K562 (cell line): ENCODE data around the gene HAS3. TPM values are rescaled to one million over a fixed set of nuclear protein-coding genes. Genes with fewer than 3 reads are reported as not detected.

Experiments used
- ATAC-seq: fragments of 200-7000 bp; cut with Tn5 transposase; 3 replicates; pipeline ENCODE4 v1.9.1; 2020; ENCODE audit warnings: moderate library complexity
- BruUV-seq: library from RNA; stranded (reverse); fragments of 400-500 nt; replicated peaks from 2 replicates; lab custom pipeline; 2021; lab: Mats Ljungman, UMichigan
- CTCF ChIA-PET: fragments of 300-600 bp; formaldehyde crosslinking; extraction: SDS; loops from one replicate; lab custom pipeline; 2021; ENCODE audit warnings: low intra/inter-chr PET ratio; lab: Yijun Ruan, JAX
- POLR2A ChIA-PET: fragments of 300-600, 350-650 bp; sonication (Branson Sonifier 250); formaldehyde crosslinking; extraction: SDS; loops from one replicate; lab custom pipeline; 2021; ENCODE audit warnings: antibody characterized with exemption, inconsistent platforms; lab: Yijun Ruan, JAX
- DNase-seq, 4 experiments: peaks; one replicate each; pipeline versions ENCODE4 v3.0.0 to v3.0.0-alpha.2; 2011 to 2018; ENCODE audit warnings: low spot score in 3 of 4, mixed read lengths in 3 of 4; ENCODE audit errors: extremely low read depth in 1 of 4
- FAIRE-seq: peaks from 2 replicates; lab custom pipeline; 2011; peaks lifted over from hg19 to GRCh38; lab: Jason Lieb, UNC
- H2AFZ ChIP-seq: 2 replicates; pipeline ENCODE4 v1.6.0; 2011; ENCODE audit warnings: low read depth, low read length, control low read depth, inconsistent platforms
- H3K27ac ChIP-seq: fragments of 200-600 bp; 3 replicates; pipeline ENCODE4 v1.8.0; 2011; ENCODE audit warnings: low read depth, mild to moderate bottlenecking, control low read depth, inconsistent platforms, low read length, moderate library complexity, mixed read lengths; ENCODE audit errors: extremely low read depth
- H3K27me3 ChIP-seq, 2 experiments: fragments of 300-600 bp in 1 of 2; 2 replicates in 1 of 2; 3 replicates in 1 of 2; pipeline versions ENCODE4 v1.6.0 to v1.8.0; 2011; ENCODE audit warnings: inconsistent platforms in 2 of 2, low read length in 2 of 2, mild to moderate bottlenecking in 1 of 2, mixed read lengths in 1 of 2, moderate library complexity in 1 of 2; ENCODE audit not compliant: control insufficient read depth in 2 of 2, insufficient read depth in 2 of 2
- H3K36me3 ChIP-seq: fragments of 300-600 bp; 3 replicates; pipeline ENCODE4 v1.8.0; 2011; ENCODE audit warnings: mild to moderate bottlenecking, low read length, inconsistent platforms; ENCODE audit not compliant: control insufficient read depth, insufficient read depth
- H3K4me1 ChIP-seq, 2 experiments: fragments of 200-600 bp in 1 of 2; replicated peaks in 1 of 2; 2 replicates in 1 of 2; 3 replicates in 1 of 2; pipeline versions ENCODE4 v1.5.1 to v1.8.0; 2011; ENCODE audit warnings: inconsistent platforms in 2 of 2, low read length in 2 of 2, mild to moderate bottlenecking in 1 of 2, mixed read lengths in 1 of 2, moderate library complexity in 1 of 2; ENCODE audit not compliant: control insufficient read depth in 2 of 2, insufficient read depth in 2 of 2
- H3K4me2 ChIP-seq: 2 replicates; pipeline ENCODE4 v1.6.1; 2011; ENCODE audit warnings: low read length, control low read depth, inconsistent platforms, mixed read lengths; ENCODE audit not compliant: insufficient read depth
- H3K4me3 ChIP-seq: fragments of 200-600 bp; sonication (generic), shearing (Covaris generic); 2 replicates; pipeline ENCODE4 v1.5.1; 2016; ENCODE audit warnings: control low read depth, inconsistent platforms
- H3K79me2 ChIP-seq: fragments of 200-600 bp; 3 replicates; pipeline ENCODE4 v1.8.0; 2011; ENCODE audit warnings: low read length, inconsistent platforms; ENCODE audit not compliant: control insufficient read depth, insufficient read depth
- H3K9ac ChIP-seq, 2 experiments: 2 replicates each; pipeline versions ENCODE4 v1.6.0 to v1.6.1; 2011; ENCODE audit warnings: low read depth in 2 of 2, low read length in 2 of 2, control low read depth in 1 of 2, inconsistent platforms in 1 of 2, mild to moderate bottlenecking in 1 of 2, mixed read lengths in 1 of 2; ENCODE audit not compliant: insufficient read depth in 1 of 2
- H3K9me1 ChIP-seq: one replicate; pipeline ENCODE4 v1.6.0; 2011; ENCODE audit warnings: inconsistent platforms, mild to moderate bottlenecking, low read length, moderate library complexity; ENCODE audit not compliant: control insufficient read depth, insufficient read depth
- H3K9me3 ChIP-seq: replicated peaks from 2 replicates; pipeline ENCODE4 v1.5.1; 2011; ENCODE audit warnings: low read depth, low read length, inconsistent platforms; ENCODE audit not compliant: control insufficient read depth, insufficient read depth
- H4K20me1 ChIP-seq: replicated peaks from 2 replicates; pipeline ENCODE4 v1.6.1; 2011; ENCODE audit warnings: low read length, inconsistent platforms, mixed read lengths; ENCODE audit not compliant: control insufficient read depth, insufficient read depth
- ASH1L ChIP-seq: fragments of 450-650 bp; IDR thresholded peaks from 2 replicates; pipeline ENCODE4 v1.6.1; 2018; ENCODE audit warnings: borderline replicate concordance, mild to moderate bottlenecking, low read depth; ENCODE audit not compliant: partially characterized antibody
- E4F1 ChIP-seq: fragments of 250-450 bp; sonication (Bioruptor Pico); IDR thresholded peaks from 2 replicates; pipeline ENCODE4 v1.5.0; 2021; ENCODE audit warnings: mild to moderate bottlenecking, borderline replicate concordance
- GABPB1 ChIP-seq: sonication (generic); formaldehyde crosslinking; IDR thresholded peaks from 2 replicates; pipeline ENCODE4 v1.8.0; 2022; ENCODE audit warnings: mild to moderate bottlenecking, missing genetic modification reagents
- NFIC ChIP-seq: fragments of 450-650 bp; IDR thresholded peaks from 2 replicates; pipeline ENCODE4 v1.6.1; 2017; ENCODE audit warnings: mild to moderate bottlenecking, inconsistent platforms
- NR0B1 ChIP-seq: fragments of 450-650 bp; IDR thresholded peaks from one replicate; pipeline ENCODE4 v1.6.1; 2018; ENCODE audit warnings: mild to moderate bottlenecking, moderate library complexity; ENCODE audit not compliant: partially characterized antibody
- RBM15 ChIP-seq: fragments of 200-400 bp; formaldehyde crosslinking; IDR thresholded peaks from 2 replicates; pipeline ENCODE4 v1.6.1; 2018; ENCODE audit warnings: mild to moderate bottlenecking, low read length, moderate library complexity; ENCODE audit not compliant: insufficient read depth
- SAP30 ChIP-seq: fragments of 200-600 bp; sonication (generic); IDR thresholded peaks from 2 replicates; pipeline ENCODE4 v1.6.1; 2012; ENCODE audit warnings: borderline replicate concordance, low read depth, mild to moderate bottlenecking, moderate library complexity, low read length, control low read depth, inconsistent platforms; ENCODE audit not compliant: insufficient read depth, poor library complexity, severe bottlenecking
- ZNF3 ChIP-seq: fragments of 250-450 bp; sonication (Bioruptor Pico); IDR thresholded peaks from 2 replicates; pipeline ENCODE4 v1.5.0; 2021; ENCODE audit warnings: mild to moderate bottlenecking, moderate library complexity
- ZNF766 ChIP-seq: fragments of 200-800 bp; sonication (Bioruptor generic); conservative IDR thresholded peaks from 2 replicates; pipeline ENCODE4 v1.6.1; 2016; ENCODE audit warnings: missing genetic modification characterization, missing compliant biosample characterization
- WGBS: fragments of 100-300 bp; shearing (Covaris generic); methylation state at CpG from one replicate; pipeline ENCODE4 v1.1.6; 2016; ENCODE audit warnings: low coverage, mixed read lengths; ENCODE audit not compliant: insufficient coverage; ENCODE audit errors: missing lambda C conversion rate; 5-methylcytosine and 5-hydroxymethylcytosine counted together
- in situ Hi-C: fragments of 300-500 bp; cut with MboI; formaldehyde crosslinking; loops from 4 replicates; pipeline ENCODE4 v1.15.0; 2018; ENCODE audit warnings: inconsistent platforms, mixed read lengths
- intact Hi-C: fragments of 100-400 bp; cut with micrococcal nuclease; formaldehyde crosslinking; loops from 2 replicates; pipeline ENCODE4 v1.14.2; 2022
- polyA plus RNA-seq, 8 experiments: library from polyadenylated mRNA; depleted of rRNA in 4 of 8; stranded (reverse) in 5 of 8; unstranded in 3 of 8; fragments of >200 nt; fragmentation: Nextera tagmentation in 2 of 8; fragmentation: Illumina TruSeq in 1 of 8; extraction: Ambion mirVana in 2 of 8; extraction: Trizol in 1 of 8; gene quantifications; 2 replicates each; pipeline versions ENCODE4 v1.2.1 to v1.2.3, GENCODE V29; 2011 to 2014; ENCODE audit warnings: inconsistent platforms in 1 of 8, missing spikeins in 1 of 8
- total RNA-seq, 7 experiments: library from RNA; depleted of rRNA in 6 of 7; stranded (reverse); fragments of >200 nt in 6 of 7; fragmentation: Illumina TruSeq in 2 of 7; extraction: Trizol in 2 of 7; gene quantifications; 2 replicates each; pipeline versions ENCODE4 v1.2.1 to v1.2.3, GENCODE V29; 2011 to 2021; ENCODE audit warnings: low replicate concordance in 1 of 7
- TF ChIP-seq, protein P1 (sequence below): sonication (generic); formaldehyde crosslinking; IDR thresholded peaks from 2 replicates; pipeline ENCODE4 v1.8.1; 2023; ENCODE audit warnings: missing genetic modification reagents, mild to moderate bottlenecking, borderline replicate concordance
- TF ChIP-seq, protein P2 (sequence below): fragments of 250-450 bp; sonication (Bioruptor Pico); IDR thresholded peaks from 2 replicates; pipeline ENCODE4 v1.5.0; 2021

Gene HAS3
- total and polyA plus RNA-seq, 9 of the 15 experiments (the other 6 are each of a cell fraction or from before 2014, with no cell fraction given) = 0.04 to 0.33 (median 0.13) TPM; not detected in 1

GRCh38 chr16:69072640-69072974 is 32.8 kb upstream of the HAS3 start:
- H3K4me3 ChIP-seq = no peak overlapping the region
- CTCF ChIA-PET = no interaction called here
- TF ChIP-seq SAP30 (no peak), GABPB1 (CRISPR knock-in tag) (no peak), ASH1L (no peak), RBM15 (no peak), ZNF3 (CRISPR knock-in tag) (no peak), E4F1 (CRISPR knock-in tag) (no peak), NR0B1 (no peak), ZNF766 (CRISPR knock-in tag) (no peak), NFIC (no peak)
- TF ChIP-seq, protein P1, sequence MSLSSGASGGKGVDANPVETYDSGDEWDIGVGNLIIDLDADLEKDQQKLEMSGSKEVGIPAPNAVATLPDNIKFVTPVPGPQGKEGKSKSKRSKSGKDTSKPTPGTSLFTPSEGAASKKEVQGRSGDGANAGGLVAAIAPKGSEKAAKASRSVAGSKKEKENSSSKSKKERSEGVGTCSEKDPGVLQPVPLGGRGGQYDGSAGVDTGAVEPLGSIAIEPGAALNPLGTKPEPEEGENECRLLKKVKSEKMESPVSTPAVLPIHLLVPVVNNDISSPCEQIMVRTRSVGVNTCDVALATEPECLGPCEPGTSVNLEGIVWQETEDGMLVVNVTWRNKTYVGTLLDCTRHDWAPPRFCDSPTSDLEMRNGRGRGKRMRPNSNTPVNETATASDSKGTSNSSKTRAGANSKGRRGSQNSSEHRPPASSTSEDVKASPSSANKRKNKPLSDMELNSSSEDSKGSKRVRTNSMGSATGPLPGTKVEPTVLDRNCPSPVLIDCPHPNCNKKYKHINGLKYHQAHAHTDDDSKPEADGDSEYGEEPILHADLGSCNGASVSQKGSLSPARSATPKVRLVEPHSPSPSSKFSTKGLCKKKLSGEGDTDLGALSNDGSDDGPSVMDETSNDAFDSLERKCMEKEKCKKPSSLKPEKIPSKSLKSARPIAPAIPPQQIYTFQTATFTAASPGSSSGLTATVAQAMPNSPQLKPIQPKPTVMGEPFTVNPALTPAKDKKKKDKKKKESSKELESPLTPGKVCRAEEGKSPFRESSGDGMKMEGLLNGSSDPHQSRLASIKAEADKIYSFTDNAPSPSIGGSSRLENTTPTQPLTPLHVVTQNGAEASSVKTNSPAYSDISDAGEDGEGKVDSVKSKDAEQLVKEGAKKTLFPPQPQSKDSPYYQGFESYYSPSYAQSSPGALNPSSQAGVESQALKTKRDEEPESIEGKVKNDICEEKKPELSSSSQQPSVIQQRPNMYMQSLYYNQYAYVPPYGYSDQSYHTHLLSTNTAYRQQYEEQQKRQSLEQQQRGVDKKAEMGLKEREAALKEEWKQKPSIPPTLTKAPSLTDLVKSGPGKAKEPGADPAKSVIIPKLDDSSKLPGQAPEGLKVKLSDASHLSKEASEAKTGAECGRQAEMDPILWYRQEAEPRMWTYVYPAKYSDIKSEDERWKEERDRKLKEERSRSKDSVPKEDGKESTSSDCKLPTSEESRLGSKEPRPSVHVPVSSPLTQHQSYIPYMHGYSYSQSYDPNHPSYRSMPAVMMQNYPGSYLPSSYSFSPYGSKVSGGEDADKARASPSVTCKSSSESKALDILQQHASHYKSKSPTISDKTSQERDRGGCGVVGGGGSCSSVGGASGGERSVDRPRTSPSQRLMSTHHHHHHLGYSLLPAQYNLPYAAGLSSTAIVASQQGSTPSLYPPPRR (CRISPR knock-in tag) = no peak
- TF ChIP-seq, protein P2, sequence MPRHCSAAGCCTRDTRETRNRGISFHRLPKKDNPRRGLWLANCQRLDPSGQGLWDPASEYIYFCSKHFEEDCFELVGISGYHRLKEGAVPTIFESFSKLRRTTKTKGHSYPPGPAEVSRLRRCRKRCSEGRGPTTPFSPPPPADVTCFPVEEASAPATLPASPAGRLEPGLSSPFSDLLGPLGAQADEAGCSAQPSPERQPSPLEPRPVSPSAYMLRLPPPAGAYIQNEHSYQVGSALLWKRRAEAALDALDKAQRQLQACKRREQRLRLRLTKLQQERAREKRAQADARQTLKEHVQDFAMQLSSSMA (CRISPR knock-in tag) = no peak

More at GRCh38 chr16:69072640-69072974, 32.8 kb upstream of the HAS3 start:
- no peaks in the 10 kb centered on the region for H3K27me3 ChIP-seq
- no peak for DNase-seq
- H3K79me2 ChIP-seq = no peaks in the 10 kb centered on the region
- no peaks in the 10 kb centered on the region for H3K9me3 ChIP-seq
- no peak for ATAC-seq
- no peak overlapping the region for H3K4me2 ChIP-seq
- H3K9ac ChIP-seq = no peak overlapping the region
- BruUV-seq = no TSS peak
- in situ Hi-C loops (no loop called here), intact Hi-C loops (no loop called here)
- FAIRE-seq = no peak
- no peaks in the 10 kb centered on the region for H3K9me1 ChIP-seq
- H2AFZ ChIP-seq = no peak overlapping the region
- no peaks in the 10 kb centered on the region for H3K36me3 ChIP-seq
- H3K27ac ChIP-seq = no peak overlapping the region
- H4K20me1 ChIP-seq = no peaks in the 10 kb centered on the region
- 47% methylated on average over 2 of the region's 2 CpGs for WGBS
- POLR2A ChIA-PET = interaction anchor here (0.7 to 1.4 kb wide), 4 partner anchors 12 to 442 kb away, joined by 3 to 4 read pairs (median 3); no protein-coding TSS in a partner anchor
- no peaks in the 10 kb centered on the region for H3K4me1 ChIP-seq
